Neural progenitor cell (in vitro differentiated cells): ENCODE data around the gene CDH12.

Experiments used
- EZH2 ChIP-seq: fragments of 200-600 bp; sonication (generic); IDR thresholded peaks from 2 replicates; pipeline ENCODE4 v1.6.1; 2017; ENCODE audit warnings: antibody characterized with exemption, mild to moderate bottlenecking, moderate library complexity
- EZH2phosphoT487 ChIP-seq: fragments of 200-600 bp; sonication (generic); IDR thresholded peaks from 2 replicates; pipeline ENCODE4 v1.6.1; 2017; ENCODE audit warnings: antibody characterized with exemption
- TF ChIP-seq, protein P1 (sequence below): fragments of 200-600 bp; sonication (generic); IDR thresholded peaks from 2 replicates; pipeline ENCODE4 v1.5.1; 2017; ENCODE audit warnings: antibody characterized with exemption, mild to moderate bottlenecking

- TF ChIP-seq EZH2 (no peak), EZH2phosphoT487 (no peak)
- TF ChIP-seq, protein P1, sequence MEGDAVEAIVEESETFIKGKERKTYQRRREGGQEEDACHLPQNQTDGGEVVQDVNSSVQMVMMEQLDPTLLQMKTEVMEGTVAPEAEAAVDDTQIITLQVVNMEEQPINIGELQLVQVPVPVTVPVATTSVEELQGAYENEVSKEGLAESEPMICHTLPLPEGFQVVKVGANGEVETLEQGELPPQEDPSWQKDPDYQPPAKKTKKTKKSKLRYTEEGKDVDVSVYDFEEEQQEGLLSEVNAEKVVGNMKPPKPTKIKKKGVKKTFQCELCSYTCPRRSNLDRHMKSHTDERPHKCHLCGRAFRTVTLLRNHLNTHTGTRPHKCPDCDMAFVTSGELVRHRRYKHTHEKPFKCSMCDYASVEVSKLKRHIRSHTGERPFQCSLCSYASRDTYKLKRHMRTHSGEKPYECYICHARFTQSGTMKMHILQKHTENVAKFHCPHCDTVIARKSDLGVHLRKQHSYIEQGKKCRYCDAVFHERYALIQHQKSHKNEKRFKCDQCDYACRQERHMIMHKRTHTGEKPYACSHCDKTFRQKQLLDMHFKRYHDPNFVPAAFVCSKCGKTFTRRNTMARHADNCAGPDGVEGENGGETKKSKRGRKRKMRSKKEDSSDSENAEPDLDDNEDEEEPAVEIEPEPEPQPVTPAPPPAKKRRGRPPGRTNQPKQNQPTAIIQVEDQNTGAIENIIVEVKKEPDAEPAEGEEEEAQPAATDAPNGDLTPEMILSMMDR, result no peak
These were observed 285.2 kb downstream of the CDH12 start for GRCh38 chr5:22567983-22568382.
